HG03439 (cell line): ENCODE measurements around the gene FGF12.

Experiments used
- ATAC-seq: cut with Tn5 transposase; IDR thresholded peaks from one replicate; pipeline ENCODE4 v1.9.1; 2021; ENCODE audit warnings: mild to moderate bottlenecking, moderate library complexity; ENCODE audit not compliant: unreplicated experiment

Gene FGF12

DNA sequence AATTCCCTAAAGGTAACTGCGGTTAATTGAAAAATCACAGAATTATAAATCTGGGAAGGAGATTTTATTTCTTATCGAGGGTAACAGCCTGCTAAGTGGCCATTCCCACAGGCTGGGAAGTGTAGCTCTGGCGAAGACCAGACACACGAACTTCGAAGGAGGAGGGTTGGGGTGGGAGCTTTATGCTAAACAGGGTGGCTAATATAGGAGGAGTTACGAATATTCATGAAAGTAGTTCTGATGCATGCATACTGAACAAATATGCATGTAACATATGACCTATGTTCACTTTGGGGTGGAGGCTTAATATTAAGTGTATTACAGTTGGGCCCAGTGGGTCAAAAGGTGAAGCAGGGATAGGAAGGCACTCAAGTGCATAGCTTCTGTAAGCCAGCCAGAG lies 221.6 kb downstream of the FGF12 start:
- ATAC-seq: no peak

- no peak for ATAC-seq
Observed at GRCh38 chr3:192501401-192501800, 225.9 kb downstream of the FGF12 start.

DNA sequence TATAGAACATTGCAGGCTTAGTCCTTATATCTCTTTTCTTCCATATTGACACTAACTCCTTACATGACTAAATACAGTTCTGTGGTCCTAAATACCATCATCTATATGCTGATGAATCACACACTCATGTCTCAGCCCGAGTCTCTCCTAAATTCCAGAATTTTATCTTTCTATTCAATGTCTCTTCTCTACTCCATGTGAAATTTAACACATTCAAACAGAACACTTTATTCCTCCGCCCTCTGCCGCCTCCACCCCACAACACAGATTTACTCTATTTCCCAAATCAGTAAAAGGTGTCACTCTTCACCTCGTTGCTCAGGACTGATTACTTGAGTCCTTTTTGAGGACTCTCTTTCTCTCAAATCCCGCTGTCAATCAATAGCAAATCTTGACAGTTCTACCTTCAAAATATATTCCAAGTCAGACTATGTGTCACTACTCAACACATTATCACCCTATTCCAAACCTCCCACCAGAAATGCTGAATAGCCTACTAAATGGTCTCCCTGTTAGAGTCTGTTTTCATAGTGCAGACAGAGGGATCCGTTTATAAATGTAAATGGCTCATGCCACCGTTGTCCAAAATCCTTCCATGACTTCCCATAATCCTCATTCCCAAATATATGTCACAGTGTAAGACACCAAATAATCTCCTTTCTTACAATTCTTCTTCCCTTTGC lies 230.3 kb downstream of the FGF12 start:
- no peak for ATAC-seq

GRCh38 chr3:192494174-192494573 lies 233.2 kb downstream of the FGF12 start:
- ATAC-seq: no peak

GRCh38 chr3:192490720-192491119 lies 236.6 kb downstream of the FGF12 start:
- ATAC-seq: no peak

DNA sequence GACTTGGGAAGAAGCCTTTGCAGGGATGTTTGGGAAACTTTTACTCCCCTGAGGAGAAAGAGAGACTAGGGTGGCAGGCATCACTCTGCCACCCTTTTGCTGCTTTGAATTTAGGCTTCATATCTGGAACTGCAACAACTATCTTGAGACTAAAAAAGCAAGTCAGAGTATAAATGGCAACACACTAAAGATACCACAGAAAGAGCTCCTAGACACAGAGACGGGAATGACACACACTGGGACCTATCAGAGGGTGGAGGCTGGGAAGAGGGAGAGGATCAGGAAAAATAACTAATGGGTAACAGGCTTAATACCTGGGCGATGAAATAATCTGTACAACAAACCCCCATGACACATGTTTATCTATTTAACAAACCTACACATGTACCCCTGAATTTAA lies 237.8 kb downstream of the FGF12 start:
- ATAC-seq: no peak

DNA sequence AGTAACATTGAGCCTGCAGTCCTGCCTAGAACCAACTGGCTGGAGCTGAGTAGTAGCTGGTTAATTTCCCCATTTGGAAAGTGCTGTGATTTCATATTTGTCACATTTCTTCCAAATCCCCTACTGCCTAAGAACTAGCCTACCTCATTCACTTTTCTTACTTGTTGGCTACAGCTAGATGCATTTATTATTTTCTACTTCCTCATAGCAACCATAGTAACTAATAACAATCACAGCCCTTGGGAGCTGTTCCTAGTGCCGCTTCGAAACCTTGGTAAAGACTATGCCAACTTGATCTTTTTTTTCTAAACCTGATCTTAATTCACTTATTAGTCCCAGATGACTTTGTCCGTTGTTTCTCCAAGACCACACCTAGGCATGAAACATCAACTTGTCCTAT lies 240.3 kb downstream of the FGF12 start:
- ATAC-seq: no peak

- ATAC-seq: no peak
Observed at GRCh38 chr3:192482809-192483208, 244.5 kb downstream of the FGF12 start.

DNA sequence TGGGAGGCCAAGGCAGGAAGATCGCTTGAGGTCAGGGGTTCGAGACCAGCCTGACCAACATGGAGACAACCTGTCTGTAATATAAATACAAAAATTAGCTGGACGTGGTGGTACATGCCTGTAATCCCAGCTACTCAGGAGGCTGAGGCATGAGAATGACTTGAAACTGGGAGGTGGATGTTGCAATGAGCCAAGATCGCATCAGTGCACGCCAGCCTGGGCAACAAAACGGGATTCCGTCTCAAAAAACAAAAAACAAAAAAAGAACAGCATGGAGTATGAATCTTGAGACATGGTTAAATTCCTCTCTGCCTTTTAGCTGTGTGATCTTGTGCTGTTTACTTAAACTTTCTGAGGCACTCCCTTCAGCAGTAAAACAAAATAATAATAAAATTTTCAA lies 244.9 kb downstream of the FGF12 start:
- no peak for ATAC-seq

- ATAC-seq: no peak
Observed at GRCh38 chr3:192481638-192482037, 245.7 kb downstream of the FGF12 start.

DNA sequence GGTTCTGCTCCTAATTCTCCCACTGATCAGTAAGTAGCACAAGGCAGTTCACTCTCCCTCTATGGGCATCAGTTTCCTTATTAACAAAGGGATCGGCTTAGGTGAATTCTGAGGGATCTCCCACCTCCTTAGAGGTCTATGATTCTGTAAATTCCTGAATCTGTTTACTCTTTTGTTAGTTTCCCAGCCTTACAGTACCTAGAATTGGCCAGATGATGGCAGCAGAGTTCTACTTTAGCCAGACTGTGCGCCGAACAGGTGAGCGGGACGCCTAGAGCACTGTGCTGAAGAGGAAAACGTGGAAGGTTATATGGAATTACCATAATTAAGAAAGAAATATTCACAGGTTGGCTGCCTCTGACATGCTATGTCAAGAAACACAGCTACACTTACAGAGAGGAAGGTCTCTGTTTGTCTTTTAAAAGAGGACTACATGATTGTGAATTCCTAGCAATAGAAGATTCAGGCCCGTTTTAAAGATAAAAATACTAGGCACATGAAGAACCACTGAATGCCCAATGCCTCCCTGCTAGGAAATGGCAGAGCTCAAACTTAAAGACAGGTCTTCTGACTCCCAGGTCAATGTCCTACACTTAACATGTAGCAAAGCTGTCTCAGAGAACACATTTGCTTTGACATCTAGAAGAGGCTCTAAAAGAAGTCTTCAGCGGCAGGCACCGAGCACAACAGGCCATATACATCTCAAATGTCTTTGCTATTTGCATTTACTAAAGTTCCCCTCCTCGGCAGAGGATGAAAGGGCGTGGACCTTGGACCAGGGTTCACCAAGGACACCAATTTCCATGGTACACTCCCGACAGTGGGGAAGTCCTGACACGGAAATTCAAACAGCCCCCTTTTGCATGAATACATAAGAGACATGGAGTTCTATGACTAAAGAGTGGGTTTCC lies 259.9 kb downstream of the FGF12 start:
- peak; percentile 98 for ATAC-seq

DNA sequence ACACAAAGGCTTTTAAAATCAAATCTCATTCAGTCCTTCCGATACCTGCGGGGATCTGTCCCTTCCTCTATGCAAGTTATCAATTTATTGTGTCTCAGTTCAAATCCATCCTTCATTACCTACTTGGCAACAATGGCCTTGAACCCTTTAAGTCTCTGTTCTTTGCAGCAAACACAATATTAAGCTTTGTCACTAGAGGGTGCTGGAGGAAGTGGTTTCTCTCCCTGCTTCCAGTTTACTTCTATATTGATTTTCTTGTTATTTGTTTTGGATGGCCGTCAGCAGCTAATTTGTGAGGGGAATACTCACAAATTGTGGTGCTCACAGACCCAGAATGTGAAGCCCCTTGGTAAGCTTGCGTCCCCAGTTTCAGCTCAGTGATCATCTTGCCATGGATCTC lies 278.3 kb downstream of the FGF12 start:
- ATAC-seq: no peak

DNA sequence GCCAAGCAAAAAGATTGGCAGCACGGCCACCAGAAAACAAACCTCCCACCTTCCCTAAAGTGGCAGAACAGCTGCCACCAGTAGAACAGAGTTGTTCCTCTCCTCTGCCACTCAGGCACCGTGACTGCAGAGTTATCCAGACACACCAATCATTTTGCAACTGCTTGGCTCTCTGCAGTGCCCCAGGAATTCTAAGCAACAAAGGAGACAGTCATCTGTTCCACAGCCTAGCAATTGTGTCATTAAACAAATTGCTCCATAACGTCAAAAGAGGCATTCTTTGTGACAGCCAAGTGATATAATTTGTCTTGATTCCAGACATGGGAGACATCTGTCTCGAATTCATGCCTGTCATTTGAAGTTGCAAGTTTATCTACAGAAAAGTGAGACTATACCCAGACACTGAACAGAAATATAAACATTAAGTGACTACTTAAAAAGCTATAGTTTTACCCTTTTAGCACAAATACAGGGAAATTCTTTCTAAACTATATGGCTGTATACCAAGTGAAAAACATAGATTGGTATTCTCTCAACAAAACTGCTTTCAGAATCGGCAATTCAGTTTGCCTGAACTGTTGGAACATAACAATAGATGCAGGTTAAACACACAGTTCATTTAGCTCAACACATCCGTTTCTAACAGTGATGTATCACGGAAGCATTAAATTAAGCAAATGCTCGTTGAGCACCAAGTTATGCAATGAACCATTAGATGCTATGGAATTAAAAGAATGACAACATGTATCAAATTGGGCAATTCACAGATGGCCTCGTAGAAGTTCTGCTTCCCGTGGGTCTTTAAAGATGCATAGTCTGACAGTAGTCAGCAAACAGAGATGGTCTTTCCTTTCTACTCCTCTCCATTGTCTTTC lies 281.3 kb downstream of the FGF12 start:
- ATAC-seq: no peak

DNA sequence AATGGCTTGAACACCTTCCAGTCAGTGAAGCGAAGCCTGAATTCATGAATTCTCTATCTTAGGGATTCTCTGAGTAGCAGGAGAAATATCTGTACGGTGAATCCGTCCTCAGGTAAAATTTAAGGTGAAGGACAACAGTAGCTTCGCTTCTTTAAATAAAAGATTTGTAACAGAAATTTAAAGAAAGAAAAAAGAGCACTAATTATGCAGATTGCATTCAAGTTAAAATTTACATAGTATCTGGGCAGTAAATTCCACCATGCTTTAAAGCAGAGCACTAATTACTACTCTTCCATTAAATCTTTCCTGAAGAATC lies 282.6 kb downstream of the FGF12 start:
- no peak for ATAC-seq

DNA sequence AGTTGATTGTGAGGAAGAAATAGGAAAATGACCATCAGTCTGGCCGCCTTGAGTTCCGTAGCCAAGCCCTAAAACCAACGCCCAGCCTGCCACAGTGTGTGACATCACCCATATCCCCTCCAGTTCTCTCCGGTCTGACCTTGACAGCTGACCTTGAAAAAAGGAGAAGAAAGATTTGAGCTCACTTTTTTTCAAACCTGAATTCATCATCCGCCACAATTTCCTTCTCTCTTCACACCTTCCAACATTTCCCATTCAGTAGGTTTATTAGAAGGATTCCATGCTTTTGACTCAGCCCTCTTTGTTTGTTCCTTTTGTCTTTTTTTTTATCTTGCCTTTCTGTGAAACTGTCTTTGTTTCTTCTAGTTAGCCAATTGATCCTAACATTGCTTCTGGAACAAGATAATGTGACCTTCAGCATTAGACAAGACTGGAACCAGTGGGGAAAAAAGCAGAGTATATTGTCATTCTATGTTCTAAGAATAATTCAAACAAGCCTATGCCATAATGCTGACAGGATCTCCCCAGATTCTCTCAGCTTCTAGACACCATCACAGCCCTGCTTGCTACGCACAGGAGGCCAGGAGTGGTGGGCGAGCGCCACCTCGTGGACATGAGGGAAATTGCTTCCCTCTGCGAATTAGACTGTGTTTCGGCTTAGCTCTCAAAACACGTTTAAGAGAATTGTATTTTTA lies 283.1 kb downstream of the FGF12 start:
- peak; percentile 96 for ATAC-seq

DNA sequence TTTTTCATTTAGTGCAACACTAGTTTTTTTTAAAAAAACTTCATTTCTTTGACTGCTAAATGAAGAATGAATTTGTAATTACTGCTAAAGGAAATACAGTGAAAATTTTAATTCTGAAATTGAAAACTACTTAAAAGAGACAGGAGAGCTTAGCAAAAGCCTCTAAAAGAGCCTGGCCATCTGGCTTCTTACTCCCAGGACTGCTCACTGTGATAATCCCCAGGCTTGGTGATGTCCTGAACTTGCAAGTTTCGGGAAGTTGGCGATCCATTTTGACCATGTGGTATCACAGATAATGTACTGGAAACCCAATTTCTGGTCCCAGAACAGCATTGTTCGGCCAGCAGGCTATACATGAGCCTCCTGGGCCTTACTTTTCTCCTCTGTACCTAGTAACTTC lies 292.1 kb downstream of the FGF12 start:
- ATAC-seq: no peak

- ATAC-seq: no peak
Observed at GRCh38 chr3:192434186-192434585, 293.2 kb downstream of the FGF12 start.

DNA sequence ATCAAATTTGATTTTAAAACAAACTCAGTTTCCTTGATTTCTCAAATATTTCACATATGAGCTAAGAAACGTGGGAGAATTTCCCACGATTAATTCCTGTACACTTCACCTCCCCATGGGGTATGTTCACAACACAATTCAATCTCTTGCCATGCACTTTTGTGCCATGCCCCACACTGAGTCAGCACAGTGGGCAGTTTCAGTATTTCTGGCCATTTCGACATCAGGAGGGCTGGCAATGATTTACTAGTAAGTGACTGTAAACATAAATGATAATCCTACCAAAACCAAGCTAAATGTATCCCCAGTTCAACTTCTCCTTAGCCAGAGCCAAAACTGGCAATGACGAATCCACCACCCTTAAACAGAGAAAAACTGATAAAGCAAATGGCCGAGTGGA lies 293.6 kb downstream of the FGF12 start:
- ATAC-seq: no peak

DNA sequence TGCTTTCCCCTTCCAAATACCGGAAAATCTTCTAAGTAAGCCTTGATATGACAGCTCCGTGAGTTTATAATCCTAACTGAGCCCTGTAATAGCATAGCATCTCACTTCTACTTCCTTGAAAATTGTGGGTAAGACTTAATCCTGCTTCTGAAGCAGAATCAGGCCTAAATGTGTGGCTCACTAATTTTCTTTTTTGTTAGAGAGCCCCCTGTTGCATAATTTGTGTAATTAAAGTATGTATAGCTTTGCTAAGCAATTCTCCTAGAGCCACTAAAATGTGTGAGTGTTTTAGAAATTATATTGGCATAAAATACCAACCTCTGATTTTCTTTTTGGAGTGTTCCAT lies 304.4 kb downstream of the FGF12 start:
- ATAC-seq: no peak

GRCh38 chr3:192422321-192422996 lies 304.9 kb downstream of the FGF12 start:
- ATAC-seq: no peak
